Vagina (tissue), 2 donors: Measurements from ENCODE around the gene CBLN3. TPM values are rescaled to one million over a fixed set of nuclear protein-coding genes. Genes with fewer than 3 reads are reported as not detected.

Experiments used
- DNase-seq, 2 donors: peaks; one replicate each; pipeline ENCODE4 v3.0.0-alpha.2; 2017; ENCODE audit errors: extremely low spot score in 2 of 2
- H3K27ac ChIP-seq: fragments of 200-600 bp; sonication (generic); one replicate; pipeline ENCODE4 v1.5.1; 2019
- H3K27me3 ChIP-seq: fragments of 200-600 bp; sonication (generic); one replicate; pipeline ENCODE4 v1.5.1; 2019
- H3K36me3 ChIP-seq, 2 donors: fragments of 200-600 bp; sonication (generic); one replicate each; pipeline ENCODE4 v1.5.1; 2017 to 2019
- H3K4me1 ChIP-seq: fragments of 200-600 bp; sonication (generic); one replicate; pipeline ENCODE4 v1.5.1; 2019
- H3K4me3 ChIP-seq, 2 donors: fragments of 200-600 bp; sonication (generic); 1 replicate in 1 of 2; 2 replicates in 1 of 2; pipeline ENCODE4 v1.5.1; 2016 to 2019
- H3K9me3 ChIP-seq: fragments of 200-600 bp; sonication (generic); one replicate; pipeline ENCODE4 v1.5.1; 2019
- POLR2A ChIP-seq, 2 donors: fragments of 450-650 bp; IDR thresholded peaks; one replicate each; pipeline ENCODE4 v1.6.1; 2017; ENCODE audit warnings: antibody characterized with exemption in 2 of 2, mild to moderate bottlenecking in 2 of 2, moderate library complexity in 2 of 2
- POLR2AphosphoS5 ChIP-seq, 2 donors: sonication (generic); formaldehyde crosslinking; IDR thresholded peaks; one replicate each; pipeline ENCODE4 v1.9.0; 2017; ENCODE audit warnings: antibody characterized with exemption in 2 of 2, mild to moderate bottlenecking in 2 of 2, low read depth in 1 of 2; ENCODE audit not compliant: insufficient read depth in 1 of 2
- intact Hi-C: fragments of 100-400 bp; cut with DNase I; formaldehyde crosslinking; loops from one replicate; pipeline ENCODE4 v1.15.1; 2023
- total RNA-seq: library from RNA; depleted of rRNA; stranded (reverse); fragments of >200 nt; gene quantifications from one replicate; pipeline ENCODE4 v1.2.3, GENCODE V29; 2016
- TF ChIP-seq, protein P1 (sequence below), 3 experiments: fragments of 450-650 bp in 2 of 3; fragments of 200-600 bp in 1 of 3; sonication (generic) in 1 of 3; IDR thresholded peaks; one replicate each; pipeline ENCODE4 v1.5.1; 2017 to 2019; ENCODE audit warnings: antibody characterized with exemption in 3 of 3, mild to moderate bottlenecking in 2 of 3, moderate library complexity in 2 of 3

Gene CBLN3
- total RNA-seq, 1 donor from 2014 or later, result 1.7 TPM

DNA sequence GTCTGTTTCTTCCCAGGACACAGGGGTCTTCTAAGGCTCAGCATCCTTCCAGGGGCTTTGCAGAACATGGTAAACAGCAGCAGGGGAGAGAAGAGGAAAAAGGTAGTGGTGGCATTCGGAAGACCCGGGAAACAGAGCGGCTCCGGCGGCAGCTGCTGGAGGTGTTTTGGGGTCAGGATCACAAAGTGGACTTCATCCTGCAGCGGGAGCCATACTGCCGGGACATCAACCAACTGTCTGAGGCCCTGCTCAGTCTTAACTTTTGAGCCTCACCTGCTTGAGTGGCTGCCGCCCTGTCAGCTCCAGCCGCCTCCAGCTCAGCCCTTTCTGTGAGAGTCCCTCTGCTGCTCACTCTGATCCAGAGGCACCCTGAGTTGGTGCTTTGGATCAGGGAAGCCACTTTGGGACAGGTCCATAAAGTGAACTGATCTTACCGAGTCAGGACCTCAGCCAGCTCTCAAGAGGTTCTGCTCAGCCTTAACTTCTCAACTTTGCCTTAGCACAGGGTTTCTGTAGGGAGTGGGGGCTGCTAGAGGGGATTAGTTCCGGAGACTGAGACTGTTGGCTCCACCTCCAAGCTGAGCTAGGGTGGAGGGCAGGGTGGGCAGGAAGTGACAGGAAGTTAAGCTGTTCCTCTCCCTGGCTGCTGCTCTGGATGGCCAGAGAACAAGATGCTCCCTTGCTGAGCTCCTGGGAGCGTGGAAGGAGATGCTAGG is 7.7 kb upstream of the CBLN3 start:
- H3K27me3 ChIP-seq, result no peaks in the 10 kb centered on the region
- no peak overlapping the region for H3K4me3 ChIP-seq
- TF ChIP-seq, protein P1, sequence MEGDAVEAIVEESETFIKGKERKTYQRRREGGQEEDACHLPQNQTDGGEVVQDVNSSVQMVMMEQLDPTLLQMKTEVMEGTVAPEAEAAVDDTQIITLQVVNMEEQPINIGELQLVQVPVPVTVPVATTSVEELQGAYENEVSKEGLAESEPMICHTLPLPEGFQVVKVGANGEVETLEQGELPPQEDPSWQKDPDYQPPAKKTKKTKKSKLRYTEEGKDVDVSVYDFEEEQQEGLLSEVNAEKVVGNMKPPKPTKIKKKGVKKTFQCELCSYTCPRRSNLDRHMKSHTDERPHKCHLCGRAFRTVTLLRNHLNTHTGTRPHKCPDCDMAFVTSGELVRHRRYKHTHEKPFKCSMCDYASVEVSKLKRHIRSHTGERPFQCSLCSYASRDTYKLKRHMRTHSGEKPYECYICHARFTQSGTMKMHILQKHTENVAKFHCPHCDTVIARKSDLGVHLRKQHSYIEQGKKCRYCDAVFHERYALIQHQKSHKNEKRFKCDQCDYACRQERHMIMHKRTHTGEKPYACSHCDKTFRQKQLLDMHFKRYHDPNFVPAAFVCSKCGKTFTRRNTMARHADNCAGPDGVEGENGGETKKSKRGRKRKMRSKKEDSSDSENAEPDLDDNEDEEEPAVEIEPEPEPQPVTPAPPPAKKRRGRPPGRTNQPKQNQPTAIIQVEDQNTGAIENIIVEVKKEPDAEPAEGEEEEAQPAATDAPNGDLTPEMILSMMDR (IDR thresholded peaks at IDR 0.05), result peak in 1 of 3 experiments; percentile 1
- no peak for TF ChIP-seq POLR2A (IDR thresholded peaks at IDR 0.05)
- TF ChIP-seq POLR2AphosphoS5 (IDR thresholded peaks at IDR 0.05; ENCODE audit: insufficient read depth in 1 of 2, low read depth in 1 of 2), result no peak
- DNase-seq, result peak in 1 of 2 donors; percentile 40
- peak overlapping the region; percentile 67 for H3K27ac ChIP-seq
- H3K4me1 ChIP-seq, result peaks cover 62% of the 10 kb centered on the region
- intact Hi-C loops, result no loop called here
- H3K36me3 ChIP-seq, result peaks cover 0 to 61% of the 10 kb centered on the region in 2 donors
- H3K9me3 ChIP-seq, result no peaks in the 10 kb centered on the region

DNA sequence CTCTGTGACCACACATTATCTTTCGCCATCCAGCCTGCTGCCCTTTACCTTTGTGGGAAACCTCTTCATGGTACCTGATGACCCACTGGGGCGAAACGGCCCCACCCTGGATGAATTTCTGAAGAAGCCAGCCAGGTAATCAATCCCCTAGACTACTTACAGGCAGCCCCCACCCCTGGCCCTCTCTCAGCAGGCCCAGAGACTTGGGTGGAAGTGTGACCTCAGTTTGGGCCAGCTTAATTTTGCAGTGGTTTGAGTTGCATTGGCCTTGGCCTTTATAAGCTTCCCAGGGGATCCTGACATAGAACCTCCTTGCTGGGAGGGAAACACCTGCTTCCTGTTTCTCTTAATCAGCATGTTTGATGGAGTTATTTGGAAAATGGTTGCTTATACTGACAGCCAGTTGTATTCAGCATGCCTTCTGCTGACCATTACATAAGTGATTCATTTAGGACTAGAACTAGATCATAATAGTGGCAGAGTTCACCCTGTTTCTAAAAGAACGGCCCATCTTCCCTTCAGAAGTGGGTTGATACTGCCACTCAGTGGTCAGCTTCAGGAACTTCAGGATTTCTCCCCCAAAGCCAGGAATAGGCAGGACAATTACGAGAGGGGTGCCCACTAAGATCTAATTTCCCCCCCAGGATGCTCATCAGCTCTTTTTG is 7.0 kb upstream of the CBLN3 start:
- peaks cover 63% of the 10 kb centered on the region for H3K4me1 ChIP-seq
- DNase-seq, result peak in 1 of 2 donors; percentile 88
- peaks cover 0 to 66% of the 10 kb centered on the region in 2 donors for H3K36me3 ChIP-seq
- H3K27me3 ChIP-seq, result no peaks in the 10 kb centered on the region
- intact Hi-C loops, result no loop called here
- no peak for TF ChIP-seq POLR2A (IDR thresholded peaks at IDR 0.05)
- TF ChIP-seq, protein P1 (IDR thresholded peaks at IDR 0.05), result peak; percentile 58 to 88 (median 81)
- TF ChIP-seq POLR2AphosphoS5 (IDR thresholded peaks at IDR 0.05; ENCODE audit: insufficient read depth in 1 of 2, low read depth in 1 of 2), result peak; percentile 32 to 92
- H3K4me3 ChIP-seq, result no peak overlapping the region
- peak overlapping the region; percentile 67 for H3K27ac ChIP-seq
- H3K9me3 ChIP-seq, result no peaks in the 10 kb centered on the region

DNA sequence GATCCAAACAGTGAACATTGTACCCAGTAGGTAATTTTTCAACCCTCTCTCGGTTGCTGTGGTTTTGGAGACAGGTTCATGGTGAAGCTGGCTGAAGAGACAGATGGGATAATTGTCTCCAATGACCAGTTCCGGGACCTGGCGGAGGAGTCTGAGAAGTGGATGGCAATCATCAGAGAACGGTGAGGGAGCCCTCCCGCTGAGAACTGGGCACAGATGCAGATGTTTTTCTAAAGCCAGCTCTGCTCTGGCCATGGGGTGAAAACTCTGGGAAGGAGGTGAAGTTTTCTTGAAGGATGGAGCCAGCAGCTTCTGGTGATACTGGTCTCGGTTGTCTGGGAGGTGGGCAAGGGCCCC is 6.5 kb upstream of the CBLN3 start:
- Histone ChIP-seq H3K4me1 (peaks cover 63% of the 10 kb centered on the region), H3K4me3 (no peak overlapping the region), H3K36me3 (peaks cover 0 to 66% of the 10 kb centered on the region in 2 donors), H3K27me3 (no peaks in the 10 kb centered on the region), H3K9me3 (no peaks in the 10 kb centered on the region), H3K27ac (peak overlapping the region; percentile 67)
- no peak for DNase-seq
- TF ChIP-seq POLR2AphosphoS5 (IDR thresholded peaks at IDR 0.05; ENCODE audit: insufficient read depth in 1 of 2, low read depth in 1 of 2) (no peak), POLR2A (IDR thresholded peaks at IDR 0.05) (no peak)
- TF ChIP-seq, protein P1 (IDR thresholded peaks at IDR 0.05), result no peak
- intact Hi-C loops, result no loop called here

DNA sequence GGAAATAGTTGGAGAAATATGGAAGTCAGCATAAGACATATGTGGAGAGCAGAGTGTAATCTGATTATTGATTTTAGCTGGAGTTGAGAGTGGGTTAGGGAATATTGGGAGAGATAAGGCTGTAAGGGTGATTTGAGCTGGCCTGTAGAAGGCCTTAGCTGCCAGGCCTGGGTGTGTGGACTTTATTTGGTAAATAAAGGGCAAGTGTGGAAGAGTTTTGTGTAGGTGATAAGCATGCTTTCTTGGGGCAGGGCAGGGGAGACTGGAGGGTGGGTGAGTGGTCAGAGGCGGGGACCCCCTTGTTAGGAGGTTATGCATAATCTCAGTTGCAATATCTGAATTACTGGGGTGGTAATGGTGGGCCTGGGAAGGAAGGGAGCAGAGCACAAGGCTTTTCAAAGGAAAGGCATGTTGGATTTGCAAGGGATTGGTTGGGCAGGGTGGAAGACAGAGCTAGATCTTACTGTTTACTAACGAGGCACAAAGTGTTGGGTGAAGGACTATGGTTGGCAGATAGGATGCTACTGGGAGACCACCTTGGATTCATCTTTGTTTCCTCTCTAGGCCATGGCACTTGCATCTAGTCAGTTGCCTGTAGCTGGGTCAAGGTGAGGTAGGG is 5.8 kb upstream of the CBLN3 start:
- Histone ChIP-seq H3K36me3 (peaks cover 0 to 65% of the 10 kb centered on the region in 2 donors), H3K27ac (no peak overlapping the region)
- intact Hi-C loops, result no loop called here

More for the DNA sequence above, 5.8 kb upstream of the CBLN3 start:
- DNase-seq, result peak in 1 of 2 donors; percentile 37
- Histone ChIP-seq H3K4me1 (peaks cover 63% of the 10 kb centered on the region), H3K27me3 (no peaks in the 10 kb centered on the region), H3K4me3 (no peak overlapping the region), H3K9me3 (no peaks in the 10 kb centered on the region)
- TF ChIP-seq, protein P1 (IDR thresholded peaks at IDR 0.05), result no peak
- TF ChIP-seq POLR2AphosphoS5 (IDR thresholded peaks at IDR 0.05; ENCODE audit: insufficient read depth in 1 of 2, low read depth in 1 of 2) (no peak), POLR2A (IDR thresholded peaks at IDR 0.05) (no peak)
